ENCODE data around the gene C4A.
"Not testable (repeated sequence)": the region's sequence is repeated elsewhere in the genome, so short reads cannot be mapped to it uniquely, and the experiment has no call there.

Gene C4A

DNA sequence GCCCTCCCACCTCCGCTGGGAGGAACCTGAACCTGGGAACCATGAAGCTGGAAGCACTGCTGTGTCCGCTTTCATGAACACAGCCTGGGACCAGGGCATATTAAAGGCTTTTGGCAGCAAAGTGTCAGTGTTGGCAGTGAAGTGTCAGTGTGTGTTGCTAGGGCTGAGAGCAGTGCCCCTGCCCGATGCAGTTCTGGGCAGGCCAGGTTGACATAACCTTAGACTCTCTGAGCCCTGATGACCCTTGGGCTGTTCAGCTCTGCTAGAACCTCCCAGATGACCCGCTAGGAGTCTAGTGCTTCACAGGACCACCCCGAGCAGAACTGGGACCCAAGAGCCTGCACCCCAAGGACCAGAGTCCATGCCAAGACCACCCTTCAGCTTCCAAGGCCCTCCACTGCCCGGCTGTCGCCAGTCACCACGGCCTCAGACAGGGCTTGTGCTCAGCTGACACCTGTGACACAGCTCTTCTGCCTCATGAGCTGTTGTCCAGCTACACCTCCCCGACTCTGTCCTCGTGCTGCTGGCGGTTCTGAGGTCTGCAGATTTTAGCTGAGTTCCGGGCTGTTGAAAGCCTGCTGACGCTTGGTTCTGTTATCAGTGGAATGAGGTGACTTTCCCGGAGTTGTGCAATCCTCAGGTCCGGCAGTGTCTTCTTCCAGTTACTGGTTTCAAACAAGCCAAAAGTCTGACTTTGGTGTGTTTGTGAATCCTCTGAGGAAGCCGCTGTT lies 53.6 kb downstream of the C4A start:
- DNase-seq (ENCODE audit: low read depth) = not testable (repeated sequence)

- DNase-seq (ENCODE audit: low read depth) = not testable (repeated sequence)
Measured at GRCh38 chr6:32037136-32037535, 55.3 kb downstream of the C4A start.

GRCh38 chr6:32037598-32038524 lies 56.0 kb downstream of the C4A start, which contains the start of gene CYP21A2:
Gene CYP21A2 (plus strand): TSS chr6:32038415. CDS start chr6:32038423, 8 bp downstream.
- DNase-seq (ENCODE audit: low read depth) = not testable (repeated sequence)

DNA sequence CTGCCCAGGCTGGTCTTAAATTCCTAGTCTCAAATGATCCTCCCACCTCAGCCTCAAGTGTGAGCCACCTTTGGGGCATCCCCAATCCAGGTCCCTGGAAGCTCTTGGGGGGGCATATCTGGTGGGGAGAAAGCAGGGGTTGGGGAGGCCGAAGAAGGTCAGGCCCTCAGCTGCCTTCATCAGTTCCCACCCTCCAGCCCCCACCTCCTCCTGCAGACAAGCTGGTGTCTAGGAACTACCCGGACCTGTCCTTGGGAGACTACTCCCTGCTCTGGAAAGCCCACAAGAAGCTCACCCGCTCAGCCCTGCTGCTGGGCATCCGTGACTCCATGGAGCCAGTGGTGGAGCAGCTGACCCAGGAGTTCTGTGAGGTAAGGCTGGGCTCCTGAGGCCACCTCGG lies 57.0 kb downstream of the C4A start:
- not testable (repeated sequence) for DNase-seq (ENCODE audit: low read depth)

GRCh38 chr6:32039321-32040274 lies 57.7 kb downstream of the C4A start:
- DNase-seq (ENCODE audit: low read depth) = not testable (repeated sequence)

DNA sequence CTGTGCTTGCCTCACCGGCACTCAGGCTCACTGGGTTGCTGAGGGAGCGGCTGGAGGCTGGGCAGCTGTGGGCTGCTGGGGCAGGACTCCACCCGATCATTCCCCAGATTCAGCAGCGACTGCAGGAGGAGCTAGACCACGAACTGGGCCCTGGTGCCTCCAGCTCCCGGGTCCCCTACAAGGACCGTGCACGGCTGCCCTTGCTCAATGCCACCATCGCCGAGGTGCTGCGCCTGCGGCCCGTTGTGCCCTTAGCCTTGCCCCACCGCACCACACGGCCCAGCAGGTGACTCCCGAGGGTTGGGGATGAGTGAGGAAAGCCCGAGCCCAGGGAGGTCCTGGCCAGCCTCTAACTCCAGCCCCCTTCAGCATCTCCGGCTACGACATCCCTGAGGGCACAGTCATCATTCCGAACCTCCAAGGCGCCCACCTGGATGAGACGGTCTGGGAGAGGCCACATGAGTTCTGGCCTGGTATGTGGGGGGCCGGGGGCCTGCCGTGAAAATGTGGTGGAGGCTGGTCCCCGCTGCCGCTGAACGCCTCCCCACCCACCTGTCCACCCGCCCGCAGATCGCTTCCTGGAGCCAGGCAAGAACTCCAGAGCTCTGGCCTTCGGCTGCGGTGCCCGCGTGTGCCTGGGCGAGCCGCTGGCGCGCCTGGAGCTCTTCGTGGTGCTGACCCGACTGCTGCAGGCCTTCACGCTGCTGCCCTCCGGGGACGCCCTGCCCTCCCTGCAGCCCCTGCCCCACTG lies 58.6 kb downstream of the C4A start:
- not testable (repeated sequence) for DNase-seq (ENCODE audit: low read depth)

DNA sequence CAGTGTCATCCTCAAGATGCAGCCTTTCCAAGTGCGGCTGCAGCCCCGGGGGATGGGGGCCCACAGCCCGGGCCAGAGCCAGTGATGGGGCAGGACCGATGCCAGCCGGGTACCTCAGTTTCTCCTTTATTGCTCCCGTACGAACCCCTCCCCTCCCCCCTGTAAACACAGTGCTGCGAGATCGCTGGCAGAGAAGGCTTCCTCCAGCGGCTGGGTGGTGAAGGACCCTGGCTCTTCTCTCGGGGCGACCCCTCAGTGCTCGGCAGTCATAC lies 59.1 kb downstream of the C4A start:
- DNase-seq (ENCODE audit: low read depth) = not testable (repeated sequence)

- DNase-seq (ENCODE audit: low read depth) = not testable (repeated sequence)
Measured at GRCh38 chr6:32041385-32041784, 59.5 kb downstream of the C4A start.

- DNase-seq (ENCODE audit: low read depth) = not testable (repeated sequence)
Measured at GRCh38 chr6:32042276-32042675, 60.4 kb downstream of the C4A start.

DNA sequence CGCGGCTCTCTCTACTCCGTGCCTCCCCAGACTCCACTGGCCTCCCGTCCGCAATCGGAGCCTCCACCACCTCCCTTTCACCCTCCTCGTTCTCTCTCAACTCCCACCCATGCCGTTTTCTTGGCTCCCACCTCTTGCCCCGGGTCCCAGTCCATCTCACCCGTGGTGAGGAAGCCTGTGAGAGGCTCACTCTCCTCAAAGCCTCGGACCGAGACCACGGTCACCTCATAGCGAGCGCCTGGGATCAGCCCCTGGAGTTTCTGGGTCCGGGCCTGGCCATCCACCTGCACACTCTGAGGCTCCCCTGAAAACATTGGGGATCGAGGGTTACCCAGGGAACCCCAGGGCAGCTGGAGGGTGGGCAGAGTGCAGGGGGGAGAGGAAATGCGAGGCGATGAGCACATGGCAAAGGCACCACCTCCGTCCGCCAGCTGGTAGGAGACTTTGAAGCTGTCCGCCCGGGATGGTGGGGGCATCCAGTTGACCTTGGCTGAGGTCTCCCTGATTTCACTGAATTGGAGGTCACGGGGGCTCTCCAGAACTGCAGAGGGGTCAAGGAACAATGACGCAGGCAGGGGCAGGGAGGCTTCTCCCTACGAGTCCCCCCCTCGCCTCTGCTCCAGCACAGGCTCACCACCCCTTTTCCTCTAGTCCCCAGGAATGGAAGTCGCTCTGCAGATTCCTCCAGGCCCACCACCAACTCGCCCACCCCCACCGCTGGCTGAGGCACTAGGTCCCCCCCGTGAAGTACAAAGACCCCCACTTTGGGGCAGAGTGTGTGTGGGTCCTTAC lies 61.9 kb downstream of the C4A start:
- not testable (repeated sequence) for DNase-seq (ENCODE audit: low read depth)

DNA sequence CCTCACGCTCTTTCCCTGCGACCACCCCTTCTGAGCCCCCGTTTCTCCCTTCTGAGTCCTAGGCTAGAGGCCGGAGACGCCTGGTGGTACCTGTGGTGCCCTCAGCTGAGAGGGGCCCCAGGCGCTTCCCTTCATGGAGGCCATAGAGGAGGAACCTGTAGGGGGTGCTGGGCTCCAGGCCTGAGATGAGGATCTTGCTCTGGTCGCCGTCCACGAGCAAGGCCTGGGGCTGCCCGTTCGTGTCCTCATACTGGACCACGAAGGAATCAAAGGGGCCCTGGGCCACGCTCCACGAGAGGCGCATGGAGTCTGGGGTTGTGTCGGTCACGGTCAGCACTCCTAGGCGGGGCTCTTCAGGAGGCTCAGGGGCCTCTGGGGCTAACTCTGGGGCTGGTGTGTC lies 63.1 kb downstream of the C4A start:
- DNase-seq (ENCODE audit: low read depth) = not testable (repeated sequence)

DNA sequence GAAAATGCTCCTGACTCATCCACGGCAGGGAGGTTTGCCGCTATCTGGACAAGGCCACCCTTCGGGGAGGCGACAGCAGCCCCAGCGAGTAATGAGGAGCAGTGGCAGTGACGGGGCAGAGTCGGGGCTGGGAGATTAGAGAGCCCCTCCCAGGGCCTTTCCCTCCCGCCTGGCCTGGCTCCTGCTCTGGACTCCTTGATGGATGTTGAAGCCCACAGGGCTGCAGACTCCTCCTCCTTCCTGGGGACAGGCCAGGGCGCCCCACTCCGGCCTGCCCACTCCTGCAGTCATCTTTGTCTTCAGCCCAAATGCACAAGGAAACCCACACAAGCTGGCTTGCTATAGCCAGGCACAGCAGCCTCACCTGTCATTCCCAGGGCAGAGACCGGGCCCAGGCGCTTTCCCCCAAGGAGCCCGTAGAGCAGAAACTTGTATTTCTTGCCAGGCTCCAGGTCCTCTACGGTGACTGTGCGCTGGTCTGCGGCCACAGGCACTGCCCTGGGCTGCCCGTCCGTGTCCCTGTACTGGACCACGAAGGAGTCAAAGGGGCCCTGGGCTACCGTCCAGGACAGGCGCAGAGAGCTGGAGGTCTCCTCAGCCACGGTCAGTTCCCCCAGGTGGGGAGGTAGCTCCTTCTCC lies 64.1 kb downstream of the C4A start:
- DNase-seq (ENCODE audit: low read depth) = no peak

- no peak for DNase-seq (ENCODE audit: low read depth)
Measured at GRCh38 chr6:32046450-32047083, 64.7 kb downstream of the C4A start.

GRCh38 chr6:32047084-32047478 lies 65.2 kb downstream of the C4A start:
- no peak for DNase-seq (ENCODE audit: low read depth)

- no peak for DNase-seq (ENCODE audit: low read depth)
Measured at GRCh38 chr6:32047539-32047854, 65.6 kb downstream of the C4A start.

DNA sequence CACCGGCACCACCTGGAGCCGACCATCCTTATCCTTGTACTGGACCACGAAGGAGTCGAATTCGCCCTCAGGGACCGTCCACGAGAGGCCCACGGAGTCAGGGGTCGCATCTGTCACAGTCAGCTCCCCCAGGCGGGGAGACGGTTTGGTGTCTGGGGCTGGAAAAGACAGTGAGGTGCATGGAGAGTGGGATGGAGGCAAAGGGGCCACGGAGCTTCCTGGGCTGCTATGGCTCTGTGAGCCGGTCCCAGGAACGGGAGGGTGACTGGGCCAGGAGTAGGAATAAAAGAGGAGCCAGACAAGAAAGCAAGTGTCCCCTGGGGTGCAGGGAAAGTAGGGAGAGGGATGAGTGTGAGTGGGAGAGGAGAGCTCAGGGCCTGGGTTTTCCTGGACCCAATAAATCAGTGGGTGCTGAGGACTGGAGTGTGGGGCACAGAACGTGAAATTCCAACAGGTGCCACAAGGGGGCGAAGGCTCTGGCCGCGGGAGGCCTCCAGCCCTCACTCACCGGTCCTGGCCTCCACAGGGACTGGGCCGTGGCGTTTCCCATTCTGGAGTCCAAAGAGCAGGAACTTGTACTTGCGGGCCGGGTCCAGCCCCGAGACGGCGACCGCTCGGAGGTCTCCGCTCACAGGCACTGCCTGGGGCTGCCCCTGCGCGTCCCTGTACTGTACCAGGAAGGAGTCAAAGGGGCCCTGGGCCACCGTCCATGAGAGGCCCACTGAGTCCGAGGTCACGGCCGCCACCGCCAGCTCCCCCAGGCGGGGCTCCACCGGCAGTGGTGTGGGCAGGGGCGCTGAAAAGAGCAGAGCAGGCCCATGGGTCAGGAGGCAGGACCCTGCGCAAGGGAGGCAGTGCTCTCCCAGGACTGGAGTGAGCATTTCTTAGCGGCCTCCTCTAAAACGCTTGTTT lies 66.3 kb downstream of the C4A start:
- no peak for DNase-seq (ENCODE audit: low read depth)

GRCh38 chr6:32049149-32049548 lies 67.3 kb downstream of the C4A start:
- DNase-seq (ENCODE audit: low read depth) = not testable (repeated sequence)

GRCh38 chr6:32049736-32050135 lies 67.9 kb downstream of the C4A start:
- DNase-seq (ENCODE audit: low read depth) = not testable (repeated sequence)

DNA sequence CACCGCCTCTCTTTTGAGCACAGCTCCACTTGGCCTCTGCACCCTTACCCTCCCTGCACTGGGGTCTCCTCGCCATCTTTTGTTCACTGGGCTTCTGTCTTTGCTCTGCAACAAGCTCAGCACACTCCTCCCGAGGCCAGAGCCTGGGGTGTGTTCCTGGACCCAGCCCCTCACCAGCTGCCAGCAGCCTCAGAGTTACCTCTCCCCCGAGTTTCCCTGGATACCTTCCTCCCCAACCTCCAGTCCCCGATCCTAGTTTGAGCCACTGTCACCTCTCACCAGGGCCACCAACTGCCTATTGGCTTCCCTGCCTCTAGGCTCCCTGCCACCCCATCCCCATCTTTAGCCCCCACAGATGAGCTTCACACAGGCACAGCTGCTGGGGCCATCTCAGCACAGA lies 68.7 kb downstream of the C4A start:
- no peak for DNase-seq (ENCODE audit: low read depth)

All from non-pigmented ciliary epithelial cell (primary cell).